ENCODE results near the gene CD69. TPM values are rescaled to one million over a fixed set of nuclear protein-coding genes. Genes with fewer than 3 reads are reported as not detected.
"Not testable (repeated sequence)": the region's sequence is repeated elsewhere in the genome, so short reads cannot be mapped to it uniquely, and the experiment has no call there.

Gene CD69
- polyA plus RNA-seq, 4 donors, result 1.2 to 3.0 (median 2.0) TPM

- no peak for DNase-seq (ENCODE audit: low read depth in 4 of 4, low spot score in 3 of 4)
Measured at GRCh38 chr12:9724023-9724422, 36.7 kb downstream of the CD69 start.

GRCh38 chr12:9721394-9722092 lies 39.2 kb downstream of the CD69 start:
- no peak for DNase-seq (ENCODE audit: low read depth in 4 of 4, low spot score in 3 of 4)

GRCh38 chr12:9719790-9720189 lies 40.9 kb downstream of the CD69 start:
- DNase-seq (ENCODE audit: low read depth in 4 of 4, low spot score in 3 of 4), result no peak

- no peak for DNase-seq (ENCODE audit: low read depth in 4 of 4, low spot score in 3 of 4)
Measured at GRCh38 chr12:9718968-9719367, 41.7 kb downstream of the CD69 start.

- no peak for DNase-seq (ENCODE audit: low read depth in 4 of 4, low spot score in 3 of 4)
Measured at GRCh38 chr12:9717070-9717925, 43.4 kb downstream of the CD69 start.

DNA sequence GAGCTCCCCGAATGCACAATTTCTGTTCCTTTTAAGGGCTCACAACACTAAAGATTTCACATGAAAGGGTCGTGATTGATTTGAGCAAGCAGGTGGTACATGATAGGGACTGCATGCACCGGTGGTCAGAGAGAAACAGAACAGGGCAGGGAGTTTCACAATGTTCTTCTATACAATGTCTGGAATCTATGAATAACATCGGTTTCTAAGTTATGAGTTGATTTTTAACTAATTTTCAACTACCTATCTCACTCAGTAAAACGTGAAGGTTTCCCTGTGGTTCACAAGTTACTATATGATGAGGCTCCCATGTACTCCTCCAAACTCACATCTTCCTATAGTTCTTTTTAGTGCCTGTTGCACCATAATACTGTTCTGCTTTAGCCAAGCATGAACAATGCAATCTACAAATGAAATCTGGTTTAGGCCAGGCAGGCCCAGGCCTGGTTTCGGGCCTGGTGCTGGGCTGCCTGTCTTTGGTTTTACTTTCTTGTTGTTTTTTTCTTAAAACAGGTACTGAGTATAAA lies 47.6 kb downstream of the CD69 start:
- not testable (repeated sequence) for DNase-seq (ENCODE audit: low read depth in 4 of 4, low spot score in 3 of 4)

GRCh38 chr12:9711664-9712063 lies 49.0 kb downstream of the CD69 start:
- DNase-seq (ENCODE audit: low read depth in 4 of 4, low spot score in 3 of 4), result no peak

DNA sequence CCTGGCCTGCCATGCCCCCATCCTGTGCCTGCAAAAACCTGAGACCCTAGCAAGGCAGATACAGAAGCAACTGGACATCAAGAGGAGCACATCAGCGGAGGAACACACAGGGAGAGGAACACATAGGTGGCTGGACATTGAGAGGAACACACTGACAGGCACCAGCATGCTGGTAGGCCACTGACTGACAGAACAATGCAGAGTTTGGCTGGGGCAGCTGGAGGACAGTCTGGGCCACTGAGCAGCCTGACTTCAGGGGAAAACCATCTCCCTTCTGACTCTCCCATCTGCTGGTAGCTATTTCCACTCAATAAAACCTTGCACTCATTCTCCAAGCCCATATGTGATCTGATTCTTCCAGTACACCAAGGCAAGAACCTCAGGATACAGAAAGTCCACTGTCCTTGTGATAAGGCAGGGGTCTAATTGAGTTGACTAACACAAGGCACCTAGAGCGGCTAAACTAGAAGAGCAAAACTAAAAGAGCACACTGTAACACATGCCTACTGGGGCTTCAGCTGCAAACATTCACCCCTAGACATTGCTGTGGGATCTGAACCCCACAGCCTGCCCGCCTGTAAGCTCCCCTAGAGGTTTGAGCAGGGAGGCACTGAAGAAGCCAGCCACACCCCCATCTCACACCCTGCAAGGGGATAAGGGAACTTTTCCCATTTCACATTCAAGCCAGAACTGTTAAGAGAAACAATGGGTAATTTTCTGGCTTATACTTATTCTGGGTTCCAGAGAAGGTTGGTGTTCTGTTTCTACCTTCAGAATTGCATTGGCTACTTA lies 49.9 kb downstream of the CD69 start:
- no peak for DNase-seq (ENCODE audit: low read depth in 4 of 4, low spot score in 3 of 4)

GRCh38 chr12:9708853-9709252 lies 51.8 kb downstream of the CD69 start:
- DNase-seq (ENCODE audit: low read depth in 4 of 4, low spot score in 3 of 4), result no peak

DNA sequence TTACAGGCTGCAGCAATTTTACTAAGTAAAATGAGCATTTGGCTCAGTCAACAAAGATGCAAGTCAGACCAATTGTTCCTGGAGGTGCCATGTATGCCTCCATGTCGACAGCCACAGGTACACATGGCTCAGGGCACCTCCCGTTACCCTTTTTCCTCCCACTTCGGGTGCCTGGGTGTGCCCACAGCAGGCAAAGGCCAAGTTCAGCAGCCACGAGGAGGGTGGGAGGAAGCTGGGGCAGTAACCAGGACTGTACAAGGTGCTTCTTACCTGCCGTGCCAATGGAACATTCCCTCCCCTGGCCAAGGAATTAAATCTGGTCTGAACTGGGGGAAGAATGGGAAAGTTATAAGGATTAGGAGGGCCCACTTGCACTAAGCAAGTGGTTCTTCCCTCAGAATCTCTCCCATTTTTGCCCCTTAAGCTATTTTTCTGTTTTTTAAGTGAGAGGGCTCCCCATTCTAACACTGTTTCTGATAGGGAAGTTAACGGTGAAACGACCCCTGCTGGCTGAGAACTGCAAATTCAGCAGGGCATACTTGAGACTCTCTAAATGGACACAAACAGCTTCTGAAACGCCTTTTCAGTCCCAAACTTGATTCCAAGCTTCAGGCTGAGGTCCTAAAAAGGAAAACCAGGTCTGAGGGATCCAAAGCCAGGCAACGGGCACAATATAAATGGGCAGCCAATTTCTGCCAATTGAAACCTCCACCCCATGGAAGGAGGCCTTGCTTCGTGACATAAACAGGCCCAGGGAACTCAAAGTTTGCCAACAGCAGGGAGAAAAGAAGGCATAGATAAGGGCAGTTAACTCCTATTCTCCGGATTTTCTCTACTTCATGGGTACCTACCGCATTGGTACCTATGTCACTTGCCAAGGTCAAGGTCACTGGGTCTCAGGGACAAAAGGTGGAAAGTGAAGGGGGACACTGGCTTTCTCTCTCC lies 52.6 kb downstream of the CD69 start:
- peak in 2 of 4 donors; percentile 10 to 14 for DNase-seq (ENCODE audit: low read depth in 4 of 4, low spot score in 3 of 4)

DNA sequence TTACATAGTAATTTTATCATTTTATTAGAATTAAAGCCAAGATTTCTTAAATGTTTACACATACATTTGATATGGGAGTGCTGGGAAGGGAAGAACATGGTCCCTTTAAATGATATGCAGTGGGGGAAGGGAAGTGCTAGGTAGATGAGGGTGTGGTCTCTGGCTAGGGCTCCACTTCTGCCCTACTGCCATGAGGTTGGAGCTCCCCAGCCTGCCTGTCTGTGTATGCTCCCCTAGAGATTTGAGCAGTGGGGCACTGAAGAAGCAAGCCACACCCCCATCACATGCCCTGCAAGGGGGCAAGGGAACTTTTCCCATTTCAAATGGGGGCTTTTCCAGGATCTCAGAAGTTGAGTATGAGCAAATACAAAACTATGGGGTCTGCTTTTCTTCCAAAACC lies 53.3 kb downstream of the CD69 start:
- no peak for DNase-seq (ENCODE audit: low read depth in 4 of 4, low spot score in 3 of 4)

DNA sequence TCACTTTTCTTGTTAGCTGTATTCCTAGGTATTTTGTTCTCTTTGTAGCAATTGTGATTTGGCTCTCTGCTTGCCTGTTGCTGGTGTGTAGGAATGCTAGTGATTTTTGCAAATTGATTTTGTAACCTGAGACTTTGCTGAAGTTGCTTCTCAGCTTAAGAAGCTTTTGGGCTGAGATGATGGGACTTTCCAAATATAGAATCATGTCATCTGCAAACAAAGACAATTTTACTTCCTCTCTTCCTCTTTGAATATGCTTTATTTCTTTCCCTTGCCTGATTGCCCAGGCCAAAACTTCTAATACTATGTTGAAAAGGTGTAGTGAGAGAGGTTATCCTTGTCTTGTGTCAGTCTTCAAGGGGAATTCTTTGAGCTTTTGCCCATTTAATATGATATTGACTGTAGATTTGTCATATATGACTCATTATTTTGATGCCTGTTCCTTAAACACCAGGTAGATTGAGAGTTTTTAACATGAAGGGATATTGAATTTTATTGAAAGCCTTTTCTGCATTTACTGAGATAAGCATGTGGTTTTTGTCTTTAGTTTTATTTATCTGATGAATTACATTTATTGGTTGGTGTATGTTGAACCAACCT lies 54.5 kb downstream of the CD69 start:
- no peak for DNase-seq (ENCODE audit: low read depth in 4 of 4, low spot score in 3 of 4)

DNA sequence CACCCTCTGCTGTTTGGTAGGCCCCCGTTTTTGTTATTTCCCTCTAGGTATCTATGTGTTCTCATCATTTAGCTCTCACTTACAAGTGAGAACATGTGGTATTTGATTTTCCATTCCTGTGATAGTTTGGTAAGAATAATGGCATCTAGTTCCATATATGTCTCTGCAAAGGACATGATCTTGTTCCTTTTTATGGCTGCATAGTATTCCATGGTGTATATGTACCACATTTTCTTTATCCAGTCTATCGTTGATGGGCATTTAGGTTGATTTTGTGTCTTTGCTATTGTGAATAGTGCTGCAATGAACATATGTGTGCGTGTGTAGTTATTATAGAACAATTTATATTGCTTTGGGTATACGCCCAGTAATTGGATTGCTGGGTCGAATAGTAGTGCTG lies 56.1 kb downstream of the CD69 start:
- DNase-seq (ENCODE audit: low read depth in 4 of 4, low spot score in 3 of 4), result not testable (repeated sequence)

Other genes starting within 250 kb of the CD69 start
- gene KLRB1, start 153.0 kb downstream of the CD69 start, polyA plus RNA-seq (ENCODE audit: insufficient read length in 4 of 4), result 1 to 10 TPM; 5.3 to 6.8 (median 6.0) TPM
- gene CLEC2D, start 91.2 kb downstream of the CD69 start, polyA plus RNA-seq (ENCODE audit: insufficient read length in 4 of 4), result 10 to 100 TPM; 10.9 to 21.3 (median 13.9) TPM
- under 1 TPM in 2 of 4 donors, not detected in 2; 0.09 to 0.32 TPM for gene CLECL1, start 27.8 kb downstream of the CD69 start, polyA plus RNA-seq (ENCODE audit: insufficient read length in 4 of 4)
- gene KLRF1, start 66.6 kb upstream of the CD69 start, polyA plus RNA-seq (ENCODE audit: insufficient read length in 4 of 4), result 1 to 10 TPM in 1 of 4 donors, under 1 TPM in 3; 0.65 to 1.2 (median 0.82) TPM
- 1 to 10 TPM; 1.9 to 4.3 (median 3.3) TPM for gene CLEC2B, start 108.5 kb upstream of the CD69 start, polyA plus RNA-seq (ENCODE audit: insufficient read length in 4 of 4)
- gene KLRF2, start 120.6 kb upstream of the CD69 start, polyA plus RNA-seq (ENCODE audit: insufficient read length in 4 of 4), result not detected
- not detected for gene CLEC2A, start 171.5 kb upstream of the CD69 start, polyA plus RNA-seq (ENCODE audit: insufficient read length in 4 of 4)
- gene CLEC12A, start 210.5 kb upstream of the CD69 start, polyA plus RNA-seq (ENCODE audit: insufficient read length in 4 of 4), result 1 to 10 TPM in 2 of 4 donors, under 1 TPM in 2; 0.74 to 1.5 (median 1.1) TPM
- gene CLEC1B, start 238.2 kb upstream of the CD69 start, polyA plus RNA-seq (ENCODE audit: insufficient read length in 4 of 4), result 1 to 10 TPM in 2 of 4 donors, under 1 TPM in 2; 0.60 to 3.3 (median 0.98) TPM
- under 1 TPM in 2 of 4 donors, not detected in 2; 0.05 to 0.08 TPM for gene CLEC12B, start 249.7 kb upstream of the CD69 start, polyA plus RNA-seq (ENCODE audit: insufficient read length in 4 of 4)